ENCODE results near the gene RAB33A. TPM values are rescaled to one million over a fixed set of nuclear protein-coding genes. Genes with fewer than 3 reads are reported as not detected.
A peak's percentile ranks its signal among the peaks of the same experiment; 100 is the strongest.

RAB33A gene
- total RNA-seq, 1 donor from 2014 or later = 0.98 TPM

DNA sequence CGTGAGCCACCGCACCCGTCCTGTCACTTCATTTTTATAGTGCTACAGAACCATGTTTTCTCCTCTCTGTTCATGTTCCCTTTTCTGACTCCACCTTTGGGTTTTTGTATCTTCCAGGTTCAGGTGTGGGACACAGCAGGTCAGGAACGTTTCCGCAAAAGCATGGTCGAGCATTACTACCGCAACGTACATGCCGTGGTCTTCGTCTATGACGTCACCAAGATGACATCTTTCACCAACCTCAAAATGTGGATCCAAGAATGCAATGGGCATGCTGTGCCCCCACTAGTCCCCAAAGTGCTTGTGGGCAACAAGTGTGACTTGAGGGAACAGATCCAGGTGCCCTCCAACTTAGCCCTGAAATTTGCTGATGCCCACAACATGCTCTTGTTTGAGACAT is 12.4 kb downstream of the RAB33A start:
- no peak overlapping the region for H3K27ac ChIP-seq
- H3K9me3 ChIP-seq = no peaks in the 10 kb centered on the region
- no peaks in the 10 kb centered on the region for H3K4me1 ChIP-seq
- intact Hi-C loops (cut with DNase I) = no loop called here
- no peaks in the 10 kb centered on the region for H3K36me3 ChIP-seq
- H3K27me3 ChIP-seq = no peaks in the 10 kb centered on the region
- TF ChIP-seq POLR2A (IDR thresholded peaks at IDR 0.05) = no peak
- no peak for TF ChIP-seq POLR2AphosphoS5 (IDR thresholded peaks at IDR 0.05; ENCODE audit: insufficient read depth in 1 of 2, low read depth in 1 of 2)
- TF ChIP-seq, protein P1, sequence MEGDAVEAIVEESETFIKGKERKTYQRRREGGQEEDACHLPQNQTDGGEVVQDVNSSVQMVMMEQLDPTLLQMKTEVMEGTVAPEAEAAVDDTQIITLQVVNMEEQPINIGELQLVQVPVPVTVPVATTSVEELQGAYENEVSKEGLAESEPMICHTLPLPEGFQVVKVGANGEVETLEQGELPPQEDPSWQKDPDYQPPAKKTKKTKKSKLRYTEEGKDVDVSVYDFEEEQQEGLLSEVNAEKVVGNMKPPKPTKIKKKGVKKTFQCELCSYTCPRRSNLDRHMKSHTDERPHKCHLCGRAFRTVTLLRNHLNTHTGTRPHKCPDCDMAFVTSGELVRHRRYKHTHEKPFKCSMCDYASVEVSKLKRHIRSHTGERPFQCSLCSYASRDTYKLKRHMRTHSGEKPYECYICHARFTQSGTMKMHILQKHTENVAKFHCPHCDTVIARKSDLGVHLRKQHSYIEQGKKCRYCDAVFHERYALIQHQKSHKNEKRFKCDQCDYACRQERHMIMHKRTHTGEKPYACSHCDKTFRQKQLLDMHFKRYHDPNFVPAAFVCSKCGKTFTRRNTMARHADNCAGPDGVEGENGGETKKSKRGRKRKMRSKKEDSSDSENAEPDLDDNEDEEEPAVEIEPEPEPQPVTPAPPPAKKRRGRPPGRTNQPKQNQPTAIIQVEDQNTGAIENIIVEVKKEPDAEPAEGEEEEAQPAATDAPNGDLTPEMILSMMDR (IDR thresholded peaks at IDR 0.05) = no peak
- no peak overlapping the region for H3K4me3 ChIP-seq
- no peak for DNase-seq (ENCODE audit: extremely low spot score in 2 of 2)

DNA sequence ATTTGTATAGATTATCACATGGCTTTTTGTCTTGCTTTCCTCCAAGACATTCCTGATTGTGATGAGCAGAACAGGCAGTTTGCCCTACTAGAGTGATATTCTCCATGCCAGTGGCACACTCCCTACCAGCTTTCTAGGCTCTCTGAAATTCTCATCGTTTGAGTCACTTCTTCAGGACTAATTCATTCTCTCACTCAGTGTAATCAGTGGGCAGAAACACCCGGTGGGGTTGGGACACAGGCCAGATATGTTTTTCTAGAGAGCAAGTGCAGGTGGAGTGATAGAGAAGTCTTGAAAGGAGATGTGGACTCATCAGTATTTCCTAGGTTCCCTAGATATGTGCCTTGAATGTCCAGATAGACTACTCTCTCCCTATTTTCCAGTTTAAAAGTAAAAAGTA is 13.1 kb downstream of the RAB33A start:
- Histone ChIP-seq H3K4me3 (no peak overlapping the region), H3K36me3 (no peaks in the 10 kb centered on the region), H3K27ac (no peak overlapping the region), H3K27me3 (no peaks in the 10 kb centered on the region), H3K9me3 (no peaks in the 10 kb centered on the region), H3K4me1 (no peaks in the 10 kb centered on the region)
- DNase-seq (ENCODE audit: extremely low spot score in 2 of 2) = no peak
- intact Hi-C loops (cut with DNase I) = no loop called here
- TF ChIP-seq POLR2A (IDR thresholded peaks at IDR 0.05) = no peak
- no peak for TF ChIP-seq POLR2AphosphoS5 (IDR thresholded peaks at IDR 0.05; ENCODE audit: insufficient read depth in 1 of 2, low read depth in 1 of 2)
- TF ChIP-seq, protein P1 (IDR thresholded peaks at IDR 0.05) = no peak

DNA sequence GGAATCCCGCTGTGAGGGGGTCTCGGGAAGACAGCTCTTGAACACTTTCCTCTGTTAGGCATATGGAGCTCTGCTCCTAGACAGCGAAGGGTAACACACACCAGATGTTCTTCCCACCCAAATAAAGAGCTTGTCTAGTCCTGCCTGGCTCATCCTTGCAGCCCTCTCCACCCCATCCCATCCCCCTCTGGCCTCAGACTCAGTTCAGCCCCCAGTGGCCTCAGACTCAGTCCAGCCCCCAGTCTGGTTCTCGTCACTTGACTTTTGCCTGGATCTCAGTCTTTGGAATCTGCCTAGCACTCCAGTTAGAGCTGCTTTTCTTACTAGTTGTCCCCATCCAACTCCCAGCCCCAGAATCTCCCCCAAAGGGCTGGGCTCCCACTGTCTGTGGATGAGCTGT is 14.9 kb downstream of the RAB33A start:
- no peak for DNase-seq (ENCODE audit: extremely low spot score in 2 of 2)
- no peak for TF ChIP-seq POLR2A (IDR thresholded peaks at IDR 0.05)
- no peak for TF ChIP-seq POLR2AphosphoS5 (IDR thresholded peaks at IDR 0.05; ENCODE audit: insufficient read depth in 1 of 2, low read depth in 1 of 2)
- TF ChIP-seq, protein P1 (IDR thresholded peaks at IDR 0.05) = no peak
- intact Hi-C loops (cut with DNase I) = no loop called here
- Histone ChIP-seq H3K4me1 (no peaks in the 10 kb centered on the region), H3K9me3 (no peaks in the 10 kb centered on the region), H3K36me3 (no peaks in the 10 kb centered on the region), H3K4me3 (no peak overlapping the region), H3K27me3 (no peaks in the 10 kb centered on the region), H3K27ac (no peak overlapping the region)

DNA sequence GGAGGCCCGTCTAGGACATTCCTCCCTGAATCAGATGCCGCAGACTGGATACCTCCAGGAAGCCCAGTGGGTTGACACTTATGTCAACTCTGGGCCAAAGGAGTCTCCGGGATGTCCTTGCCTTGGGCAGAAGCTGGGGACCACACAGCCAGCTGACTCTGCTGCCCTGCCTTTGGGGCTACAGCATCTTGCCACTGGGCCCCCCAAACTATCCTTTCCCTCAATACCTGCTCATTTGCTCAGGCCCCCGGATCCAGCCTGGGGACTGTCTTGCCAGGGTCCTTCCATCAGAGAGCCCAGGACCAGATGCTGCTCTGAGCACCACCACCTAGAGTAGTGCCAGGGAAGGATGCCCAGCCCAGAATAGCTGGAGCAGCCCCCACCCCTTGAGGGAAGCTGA is 19.0 kb downstream of the RAB33A start:
- H3K9me3 ChIP-seq = no peaks in the 10 kb centered on the region
- intact Hi-C loops (cut with DNase I) = loop anchor here (5.0 kb wide), 1 partner anchor 108 kb away; no protein-coding TSS in a partner anchor
- no peak overlapping the region for H3K4me3 ChIP-seq
- TF ChIP-seq, protein P1 (IDR thresholded peaks at IDR 0.05) = no peak
- TF ChIP-seq POLR2AphosphoS5 (IDR thresholded peaks at IDR 0.05; ENCODE audit: insufficient read depth in 1 of 2, low read depth in 1 of 2) (no peak), POLR2A (IDR thresholded peaks at IDR 0.05) (no peak)
- H3K27me3 ChIP-seq = no peaks in the 10 kb centered on the region
- no peaks in the 10 kb centered on the region for H3K4me1 ChIP-seq
- H3K27ac ChIP-seq = no peak overlapping the region
- peak in 1 of 2 donors; percentile 87 for DNase-seq (ENCODE audit: extremely low spot score in 2 of 2)
- no peaks in the 10 kb centered on the region for H3K36me3 ChIP-seq

DNA sequence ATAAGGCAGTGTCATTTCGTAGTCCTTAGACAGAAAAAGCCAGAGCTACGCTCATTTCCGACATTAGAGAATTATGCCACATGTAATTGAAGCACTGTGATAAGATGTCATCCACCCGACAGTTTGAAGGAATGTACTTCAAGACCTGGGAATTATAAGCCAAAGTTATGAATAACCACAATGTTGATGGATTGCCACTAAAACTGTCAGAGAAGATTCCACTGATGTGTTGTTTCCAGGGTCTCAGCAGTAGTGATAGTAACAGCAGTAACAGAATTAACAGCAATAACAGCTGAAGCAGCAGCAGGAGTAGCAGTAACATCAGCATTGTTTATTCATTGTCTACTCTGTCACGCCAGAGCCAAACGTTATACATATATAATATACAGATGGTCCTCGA is 24.7 kb downstream of the RAB33A start:
- Histone ChIP-seq H3K4me3 (no peak overlapping the region), H3K27me3 (no peaks in the 10 kb centered on the region), H3K27ac (no peak overlapping the region), H3K9me3 (no peaks in the 10 kb centered on the region), H3K4me1 (no peaks in the 10 kb centered on the region), H3K36me3 (no peaks in the 10 kb centered on the region)
- no peak for DNase-seq (ENCODE audit: extremely low spot score in 2 of 2)
- TF ChIP-seq POLR2A (IDR thresholded peaks at IDR 0.05) (no peak), POLR2AphosphoS5 (IDR thresholded peaks at IDR 0.05; ENCODE audit: insufficient read depth in 1 of 2, low read depth in 1 of 2) (no peak)
- TF ChIP-seq, protein P1 (IDR thresholded peaks at IDR 0.05) = no peak
- intact Hi-C loops (cut with DNase I) = no loop called here
